HEK293 (cell line): ENCODE measurements around the gene STX5.

ENCODE experiments used
- CTCF ChIA-PET: fragments of 350-600 bp; formaldehyde crosslinking; extraction: SDS; loops from one replicate; lab custom pipeline; 2021; ENCODE audit warnings: antibody characterized with exemption; lab: Yijun Ruan, JAX
- POLR2A ChIA-PET: fragments of 300-600 bp; formaldehyde crosslinking; extraction: SDS; loops from one replicate; lab custom pipeline; 2020; ENCODE audit warnings: antibody characterized with exemption, inconsistent platforms; lab: Yijun Ruan, JAX
- H3K27ac ChIP-seq: fragments of 200-500 bp; sonication (Bioruptor generic); 2 replicates; pipeline ENCODE4 v1.5.1; 2014; ENCODE audit warnings: low read depth, low read length, control low read depth, inconsistent platforms; ENCODE audit errors: extremely low read depth
- H3K36me3 ChIP-seq, 2 experiments: fragments of 200-500 bp in 1 of 2; sonication (Bioruptor generic) in 1 of 2; 1 replicate in 1 of 2; 2 replicates in 1 of 2; pipeline ENCODE4 v1.5.1; 2014 to 2017; ENCODE audit warnings: inconsistent platforms in 2 of 2, low read length in 2 of 2; ENCODE audit not compliant: control insufficient read depth in 2 of 2, insufficient read depth in 1 of 2
- H3K4me1 ChIP-seq: fragments of 200-500 bp; sonication (Bioruptor generic); 2 replicates; pipeline ENCODE4 v1.5.1; 2014; ENCODE audit warnings: mild to moderate bottlenecking, low read length, inconsistent platforms; ENCODE audit not compliant: control insufficient read depth, insufficient read depth
- H3K4me3 ChIP-seq: 2 replicates; pipeline ENCODE4 v1.5.1; 2011; ENCODE audit warnings: low read depth, mild to moderate bottlenecking, control low read depth, low read length, moderate library complexity
- H3K9me3 ChIP-seq: fragments of 200-500 bp; sonication (Bioruptor generic); 2 replicates; pipeline ENCODE4 v1.5.1; 2014; ENCODE audit warnings: low read depth, low read length, inconsistent platforms; ENCODE audit not compliant: control insufficient read depth, insufficient read depth
- GLIS2 ChIP-seq: fragments of 450-650 bp; formaldehyde crosslinking; IDR thresholded peaks from 2 replicates; pipeline ENCODE4 v1.5.1; 2016; ENCODE audit warnings: missing biosample characterization, missing genetic modification characterization
- IKZF3 ChIP-seq: fragments of 450-650 bp; IDR thresholded peaks from 2 replicates; pipeline ENCODE4 v1.5.0; 2018; ENCODE audit warnings: missing biosample characterization, mild to moderate bottlenecking, missing genetic modification characterization, moderate library complexity
- KLF10 ChIP-seq: fragments of 450-650 bp; IDR thresholded peaks from 2 replicates; pipeline ENCODE4 v1.5.1; 2018; ENCODE audit warnings: missing biosample characterization, mild to moderate bottlenecking, missing genetic modification characterization
- KLF8 ChIP-seq: fragments of 450-650 bp; formaldehyde crosslinking; IDR thresholded peaks from 2 replicates; pipeline ENCODE4 v1.5.1; 2016; ENCODE audit warnings: missing biosample characterization, missing genetic modification characterization
- KLF9 ChIP-seq: fragments of 450-650 bp; formaldehyde crosslinking; IDR thresholded peaks from 2 replicates; pipeline ENCODE4 v1.5.1; 2016; ENCODE audit warnings: missing biosample characterization, missing genetic modification characterization, low read depth
- MEIS1 ChIP-seq: sonication (generic); formaldehyde crosslinking; IDR thresholded peaks from 2 replicates; pipeline ENCODE4 v1.8.1; 2022; ENCODE audit warnings: missing genetic modification reagents, mild to moderate bottlenecking, borderline replicate concordance
- PBX3 ChIP-seq: sonication (generic); formaldehyde crosslinking; IDR thresholded peaks from 2 replicates; pipeline ENCODE4 v1.8.1; 2022; ENCODE audit warnings: mild to moderate bottlenecking, moderate library complexity, missing genetic modification reagents
- SP2 ChIP-seq: fragments of 450-650 bp; formaldehyde crosslinking; IDR thresholded peaks from 2 replicates; pipeline ENCODE4 v1.5.1; 2016; ENCODE audit warnings: missing biosample characterization, missing genetic modification characterization
- YY1 ChIP-seq: fragments of 450-650 bp; formaldehyde crosslinking; IDR thresholded peaks from 2 replicates; pipeline ENCODE4 v1.5.1; 2018; ENCODE audit warnings: missing biosample characterization, missing genetic modification characterization
- ZBTB11 ChIP-seq: fragments of 450-650 bp; formaldehyde crosslinking; conservative IDR thresholded peaks from 2 replicates; pipeline ENCODE4 v1.5.1; 2016; ENCODE audit warnings: low read depth, missing biosample characterization, missing genetic modification characterization
- ZFHX2 ChIP-seq: fragments of 450-650 bp; formaldehyde crosslinking; conservative IDR thresholded peaks from 2 replicates; pipeline ENCODE4 v1.5.1; 2016; ENCODE audit warnings: missing biosample characterization, missing genetic modification characterization
- ZNF19 ChIP-seq: fragments of 450-650 bp; formaldehyde crosslinking; IDR thresholded peaks from 2 replicates; pipeline ENCODE4; 2016; ENCODE audit warnings: missing biosample characterization, missing genetic modification characterization, low read depth
- ZNF2 ChIP-seq: fragments of 450-650 bp; formaldehyde crosslinking; IDR thresholded peaks from 2 replicates; pipeline ENCODE4 v1.5.1; 2016; ENCODE audit warnings: missing biosample characterization, missing genetic modification characterization
- ZNF366 ChIP-seq: fragments of 450-650 bp; formaldehyde crosslinking; conservative IDR thresholded peaks from 2 replicates; pipeline ENCODE4 v1.5.1; 2016; ENCODE audit warnings: missing biosample characterization, missing genetic modification characterization
- ZNF449 ChIP-seq: fragments of 450-650 bp; formaldehyde crosslinking; IDR thresholded peaks from 2 replicates; pipeline ENCODE4 v1.5.1; 2017; ENCODE audit warnings: missing biosample characterization, mild to moderate bottlenecking, missing genetic modification characterization, moderate library complexity
- ZNF544 ChIP-seq: fragments of 450-650 bp; formaldehyde crosslinking; IDR thresholded peaks from 2 replicates; pipeline ENCODE4 v1.5.0; 2017; ENCODE audit warnings: missing biosample characterization, missing genetic modification characterization
- ZNF580 ChIP-seq: fragments of 450-650 bp; formaldehyde crosslinking; IDR thresholded peaks from 2 replicates; pipeline ENCODE4 v1.5.1; 2016; ENCODE audit warnings: missing biosample characterization, missing genetic modification characterization
- ZNF670 ChIP-seq: fragments of 450-650 bp; formaldehyde crosslinking; IDR thresholded peaks from 2 replicates; pipeline ENCODE4 v1.5.1; 2016; ENCODE audit warnings: missing biosample characterization, missing genetic modification characterization, low read depth
- ZNF677 ChIP-seq: fragments of 450-650 bp; IDR thresholded peaks from 2 replicates; pipeline ENCODE4 v1.5.0; 2018; ENCODE audit warnings: missing biosample characterization, mild to moderate bottlenecking, missing genetic modification characterization, moderate library complexity
- ZNF791 ChIP-seq: fragments of 450-650 bp; formaldehyde crosslinking; IDR thresholded peaks from 2 replicates; pipeline ENCODE4 v1.5.1; 2016; ENCODE audit warnings: missing biosample characterization, missing genetic modification characterization
- ZNF843 ChIP-seq: fragments of 450-650 bp; formaldehyde crosslinking; IDR thresholded peaks from 2 replicates; pipeline ENCODE4 v1.5.1; 2016; ENCODE audit warnings: missing biosample characterization, missing genetic modification characterization
- ZSCAN5A ChIP-seq: fragments of 450-650 bp; formaldehyde crosslinking; IDR thresholded peaks from 2 replicates; pipeline ENCODE4 v1.5.1; 2016; ENCODE audit warnings: missing biosample characterization, missing genetic modification characterization

The STX5 gene

GRCh38 chr11:62771144-62772021 lies 60.5 kb downstream of the STX5 start, which contains the start of gene TAF6L (continued):
- peak; percentile 44; the same call in 1 of the 2 replicates for TF ChIP-seq ZNF843 (tag by site-specific recombination)
- no peak for TF ChIP-seq ZNF670 (tag by site-specific recombination)
- peak; percentile 18; the same call in 1 of the 2 replicates for TF ChIP-seq ZNF366 (tag by site-specific recombination)
- no peak for TF ChIP-seq YY1 (tag by site-specific recombination)
- TF ChIP-seq ZFHX2 (tag by site-specific recombination): peak; percentile 94
- TF ChIP-seq KLF9 (tag by site-specific recombination): peak; percentile 95
- 0 out of 2 replicates have a peak, but pooled peaks have one; percentile 67 for TF ChIP-seq ZSCAN5A
- no peak for TF ChIP-seq ZNF677 (tag by site-specific recombination)
- TF ChIP-seq ZNF449: peak; percentile 64; the same call in 1 of the 2 replicates
- peak; percentile 84 for TF ChIP-seq GLIS2 (tag by site-specific recombination)
- no peak for TF ChIP-seq PBX3 (CRISPR knock-in tag)
- TF ChIP-seq IKZF3 (tag by site-specific recombination): peak; percentile 36
- peak; percentile 87 for TF ChIP-seq SP2 (tag by site-specific recombination)
- TF ChIP-seq KLF10 (tag by site-specific recombination): peak; percentile 96
- peak; percentile 85 for TF ChIP-seq KLF8

GRCh38 chr11:62770778-62771143 lies 61.1 kb downstream of the STX5 start:
- H3K36me3 ChIP-seq: peaks cover 0 to 33% of the 10 kb centered on the region in 2 experiments; a peak in 2 of 3 replicates
- H3K4me1 ChIP-seq: no peaks in the 10 kb centered on the region
- ChIA-PET POLR2A (interaction anchor here (0.6 to 5.4 kb wide), 18 partner anchors 9 to 197 kb away, joined by 3 to 68 read pairs (median 6); partner anchors contain the start of genes HNRNPUL2, LBHD1, POLR2G and SLC3A2), CTCF (interaction anchor here (0.6 to 4.4 kb wide), 7 partner anchors 10 to 224 kb away, joined by 3 to 37 read pairs (median 6); partner anchors contain the start of genes AHNAK, POLR2G and TMEM179B)
- H3K4me3 ChIP-seq: peak overlapping the region; percentile 16
- no peaks in the 10 kb centered on the region for H3K9me3 ChIP-seq
- H3K27ac ChIP-seq: peak overlapping the region; percentile 72
- no peak for TF ChIP-seq MEIS1 (CRISPR knock-in tag)
- no peak for TF ChIP-seq ZNF544 (tag by site-specific recombination)
- TF ChIP-seq ZNF791 (tag by site-specific recombination): no peak
- TF ChIP-seq ZBTB11: peak; percentile 32; the same call in 1 of the 2 replicates
- no peak for TF ChIP-seq ZNF19 (tag by site-specific recombination)
- TF ChIP-seq ZNF580: no peak
- no peak for TF ChIP-seq ZNF2
